CD4-positive, alpha-beta T cell (primary cell): ENCODE measurements around the gene P2RY14. TPM values are rescaled to one million over a fixed set of nuclear protein-coding genes. Genes with fewer than 3 reads are reported as not detected.

Experiments
- ATAC-seq: fragments of 200-7000 bp; cut with Tn5 transposase; one replicate; pipeline ENCODE4 v1.10.0; 2022; ENCODE audit warnings: mild to moderate bottlenecking; ENCODE audit not compliant: poor library complexity
- CTCF ChIA-PET: fragments of 350-600 bp; sonication (Branson Sonifier 250); formaldehyde crosslinking; loops from one replicate; lab custom pipeline; 2021; ENCODE audit warnings: antibody characterized with exemption, inconsistent platforms; lab: Charles Lee
- POLR2A ChIA-PET: fragments of 350-600 bp; sonication (Branson Sonifier 250); formaldehyde crosslinking; loops from one replicate; lab custom pipeline; 2021; ENCODE audit warnings: antibody characterized with exemption, inconsistent platforms; lab: Charles Lee
- DNase-seq, 14 experiments: peaks; one replicate each; pipeline ENCODE4 v3.0.0-alpha.2; 2013 to 2020; ENCODE audit warnings: mixed read lengths in 2 of 14
- H3K27ac ChIP-seq, 2 donors: one replicate each; pipeline versions ENCODE4 v1.5.1 to v1.7.0; 2013; ENCODE audit warnings: low read length in 2 of 2, low read depth in 1 of 2, mild to moderate bottlenecking in 1 of 2
- H3K27me3 ChIP-seq, 2 experiments: 1 replicate in 1 of 2; 2 replicates in 1 of 2; pipeline versions ENCODE4 v1.6.1 to v1.7.0; 2013; ENCODE audit warnings: low read length in 2 of 2, control low read depth in 1 of 2, mild to moderate bottlenecking in 1 of 2, moderate library complexity in 1 of 2; ENCODE audit not compliant: insufficient read depth in 2 of 2, control insufficient read depth in 1 of 2
- H3K36me3 ChIP-seq: one replicate; pipeline ENCODE4 v1.6.1; 2013; ENCODE audit warnings: low read length, control low read depth; ENCODE audit not compliant: insufficient read depth
- H3K4me1 ChIP-seq: one replicate; pipeline ENCODE4 v1.6.1; 2013; ENCODE audit warnings: low read length, control low read depth; ENCODE audit not compliant: insufficient read depth
- H3K4me3 ChIP-seq: one replicate; pipeline ENCODE4 v1.5.1; 2013; ENCODE audit warnings: mild to moderate bottlenecking, low read length, moderate library complexity
- H3K9me3 ChIP-seq, 2 experiments: 1 replicate in 1 of 2; 2 replicates in 1 of 2; pipeline versions ENCODE4 v1.6.1 to v1.7.0; 2013; ENCODE audit warnings: low read length in 2 of 2, mild to moderate bottlenecking in 2 of 2, control low read depth in 1 of 2, moderate library complexity in 1 of 2; ENCODE audit not compliant: control insufficient read depth in 1 of 2, insufficient read depth in 1 of 2
- H3K27ac Mint-ChIP-seq: one replicate; pipeline ENCODE4 v1.8.0; 2020; ENCODE audit warnings: mixed read lengths
- H3K27me3 Mint-ChIP-seq: one replicate; pipeline ENCODE4 v1.8.0; 2021; ENCODE audit warnings: mixed read lengths
- H3K36me3 Mint-ChIP-seq: one replicate; pipeline ENCODE4 v1.8.0; 2021; ENCODE audit warnings: low read depth, mixed read lengths
- H3K4me1 Mint-ChIP-seq: one replicate; pipeline ENCODE4 v1.8.0; 2021; ENCODE audit warnings: low read depth, mixed read lengths
- H3K4me3 Mint-ChIP-seq: one replicate; pipeline ENCODE4 v1.8.0; 2020; ENCODE audit warnings: mild to moderate bottlenecking, mixed read lengths
- H3K9me3 Mint-ChIP-seq: one replicate; pipeline ENCODE4 v1.8.0; 2020; ENCODE audit warnings: mixed read lengths
- CTCF ChIP-seq: fragments of 200-600 bp; IDR thresholded peaks from one replicate; pipeline ENCODE4 v1.8.0; 2022; ENCODE audit warnings: antibody characterized with exemption, mild to moderate bottlenecking
- intact Hi-C, 2 experiments: fragments of 100-400 bp; cut with DNase I in 1 of 2; cut with micrococcal nuclease in 1 of 2; formaldehyde crosslinking; loops; one replicate each; pipeline versions ENCODE4 v1.15.1 to v1.9.0; 2023 to 2025; cut with DNase I, micrococcal nuclease
- total RNA-seq, 174 experiments: library from RNA in 2 of 174; stranded (reverse) in 2 of 174; gene quantifications; one replicate each; pipeline ENCODE4 v1.2.3 and lab custom pipeline; 2021 to 2026

Gene P2RY14
- total RNA-seq, 2 experiments from 2014 or later: 0.22 TPM; not detected in 1

- Mint-ChIP-seq H3K36me3 (no peaks in the 10 kb centered on the region), H3K27me3 (peaks cover 13% of the 10 kb centered on the region), H3K27ac (no peak overlapping the region), H3K4me3 (no peak overlapping the region), H3K4me1 (peaks cover 5% of the 10 kb centered on the region), H3K9me3 (no peaks in the 10 kb centered on the region)
- ChIA-PET CTCF (no interaction called here), POLR2A (no interaction called here)
- peaks cover 0 to 9% of the 10 kb centered on the region in 2 experiments for H3K27me3 ChIP-seq
- intact Hi-C loops: no loop called here
- ATAC-seq (no peak), DNase-seq (no peak)
- no peak overlapping the region for H3K27ac ChIP-seq
- H3K4me1 ChIP-seq: peaks cover 4% of the 10 kb centered on the region
- H3K4me3 ChIP-seq: no peak overlapping the region
- no peaks in the 10 kb centered on the region for H3K36me3 ChIP-seq
- TF ChIP-seq CTCF: no peak
- no peaks in the 10 kb centered on the region for H3K9me3 ChIP-seq
These were observed 23.4 kb upstream of the P2RY14 start for GRCh38 chr3:151301787-151302186.

- H3K36me3 Mint-ChIP-seq: no peaks in the 10 kb centered on the region
- POLR2A ChIA-PET: no interaction called here
- no peak overlapping the region for H3K4me3 Mint-ChIP-seq
- H3K27me3 ChIP-seq: peaks cover 0 to 9% of the 10 kb centered on the region in 2 experiments
- H3K27me3 Mint-ChIP-seq: peaks cover 15% of the 10 kb centered on the region
- peaks cover 4% of the 10 kb centered on the region for H3K4me1 ChIP-seq
- H3K27ac ChIP-seq: no peak overlapping the region
- H3K9me3 Mint-ChIP-seq: no peaks in the 10 kb centered on the region
- no peaks in the 10 kb centered on the region for H3K9me3 ChIP-seq
- H3K4me3 ChIP-seq: no peak overlapping the region
- H3K27ac Mint-ChIP-seq: no peak overlapping the region
- no peak for ATAC-seq
- no peak for TF ChIP-seq CTCF
- intact Hi-C loops: no loop called here
- no peaks in the 10 kb centered on the region for H3K36me3 ChIP-seq
- peaks cover 4% of the 10 kb centered on the region for H3K4me1 Mint-ChIP-seq
- CTCF ChIA-PET: interaction anchor here (0.7 kb wide), 1 partner anchor 68 kb away, joined by 3 read pairs; no protein-coding TSS in a partner anchor
- no peak for DNase-seq
These were observed 22.2 kb upstream of the P2RY14 start for GRCh38 chr3:151300539-151300938.

- no peaks in the 10 kb centered on the region for H3K36me3 ChIP-seq
These were observed 20.7 kb upstream of the P2RY14 start for GRCh38 chr3:151299006-151299405.

More at GRCh38 chr3:151299006-151299405, 20.7 kb upstream of the P2RY14 start:
- H3K4me3 Mint-ChIP-seq: no peak overlapping the region
- no peaks in the 10 kb centered on the region for H3K9me3 ChIP-seq
- no peak overlapping the region for H3K27ac Mint-ChIP-seq
- no peak overlapping the region for H3K27ac ChIP-seq
- H3K4me3 ChIP-seq: no peak overlapping the region
- H3K27me3 ChIP-seq: peaks cover 0 to 9% of the 10 kb centered on the region in 2 experiments
- ATAC-seq (no peak), DNase-seq (no peak)
- peaks cover 23% of the 10 kb centered on the region for H3K27me3 Mint-ChIP-seq
- no peaks in the 10 kb centered on the region for H3K4me1 ChIP-seq
- POLR2A ChIA-PET: no interaction called here
- intact Hi-C loops: no loop called here
- no peaks in the 10 kb centered on the region for H3K36me3 Mint-ChIP-seq
- CTCF ChIA-PET: interaction anchor here (1.0 kb wide), 1 partner anchor 33 kb away, joined by 3 read pairs; no protein-coding TSS in a partner anchor
- no peak for TF ChIP-seq CTCF
- no peaks in the 10 kb centered on the region for H3K4me1 Mint-ChIP-seq
- no peaks in the 10 kb centered on the region for H3K9me3 Mint-ChIP-seq
